Suprapubic skin (tissue), 4 donors: Measurements from ENCODE around the gene KDM4B. TPM values are rescaled to one million over a fixed set of nuclear protein-coding genes. Genes with fewer than 3 reads are reported as not detected.

Source experiments
- DNase-seq, 2 donors: peaks; one replicate each; pipeline ENCODE4 v3.0.0-alpha.2; 2019; ENCODE audit warnings: low spot score in 2 of 2
- H3K27ac ChIP-seq: fragments of 200-600 bp; sonication (generic); one replicate; pipeline ENCODE4 v1.5.1; 2019
- H3K27me3 ChIP-seq: fragments of 200-600 bp; sonication (generic); one replicate; pipeline ENCODE4 v1.5.1; 2019
- H3K36me3 ChIP-seq: fragments of 200-600 bp; sonication (generic); one replicate; pipeline ENCODE4 v1.5.1; 2019
- H3K4me1 ChIP-seq: fragments of 200-600 bp; sonication (generic); one replicate; pipeline ENCODE4 v1.5.1; 2019
- H3K4me3 ChIP-seq: fragments of 200-600 bp; sonication (generic); one replicate; pipeline ENCODE4 v1.5.1; 2019; ENCODE audit warnings: mild to moderate bottlenecking
- H3K9me3 ChIP-seq: fragments of 200-600 bp; sonication (generic); one replicate; pipeline ENCODE4 v1.5.1; 2019
- CTCF ChIP-seq, 2 donors: fragments of 200-600 bp in 1 of 2; fragments of 450-650 bp in 1 of 2; sonication (generic) in 1 of 2; IDR thresholded peaks; one replicate each; pipeline ENCODE4 v1.5.1; 2016 to 2019; ENCODE audit warnings: antibody characterized with exemption in 2 of 2, mild to moderate bottlenecking in 1 of 2, moderate library complexity in 1 of 2
- EP300 ChIP-seq: sonication (generic); formaldehyde crosslinking; IDR thresholded peaks from one replicate; pipeline ENCODE4 v1.6.1; 2017; ENCODE audit warnings: antibody characterized with exemption
- POLR2A ChIP-seq, 2 donors: fragments of 450-650 bp; IDR thresholded peaks; one replicate each; pipeline ENCODE4 v1.6.1; 2017; ENCODE audit warnings: antibody characterized with exemption in 2 of 2, mild to moderate bottlenecking in 2 of 2, moderate library complexity in 2 of 2
- POLR2AphosphoS5 ChIP-seq, 3 donors: sonication (generic); formaldehyde crosslinking; IDR thresholded peaks; one replicate each; pipeline ENCODE4 v1.6.1; 2017; ENCODE audit warnings: antibody characterized with exemption in 3 of 3
- WGBS: methylation state at CpG from one replicate; pipeline ENCODE4 v1.1.5; 2018; 5-methylcytosine and 5-hydroxymethylcytosine counted together
- total RNA-seq, 4 donors: library from RNA; depleted of rRNA; stranded (reverse); fragments of >200 nt; gene quantifications; one replicate each; pipeline ENCODE4 v1.1.0, GENCODE V29; 2016

The KDM4B gene
- total RNA-seq, 4 donors from 2014 or later: 34.2 to 82.7 (median 48.7) TPM

DNA sequence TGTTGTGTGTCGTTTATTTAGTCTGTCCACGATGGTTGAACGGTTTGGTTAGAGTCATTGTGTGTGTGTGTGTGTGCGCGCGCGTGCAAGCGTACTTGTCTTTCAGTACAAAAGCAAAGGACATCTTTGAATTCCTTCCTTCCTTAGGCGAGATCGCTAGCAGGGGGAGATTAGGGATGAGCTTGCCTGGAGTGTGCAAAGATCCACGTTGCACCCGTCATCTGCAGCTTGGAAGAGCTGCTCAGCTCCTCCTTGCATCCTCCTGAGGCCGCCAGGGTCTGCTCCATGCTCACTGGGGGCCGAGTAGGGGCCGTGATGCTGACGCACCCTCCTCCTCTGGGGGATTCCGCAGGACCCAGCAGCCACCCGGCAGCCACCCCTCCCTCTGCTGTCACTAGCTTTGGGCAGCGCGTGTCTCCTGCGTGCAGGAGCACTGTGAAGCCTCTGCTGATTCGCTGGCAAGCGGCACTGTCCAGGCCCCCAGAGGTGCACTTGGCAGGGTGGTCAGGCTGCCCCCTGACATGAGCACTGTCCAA lies 137.3 kb downstream of the KDM4B start:
- Histone ChIP-seq H3K9me3 (no peaks in the 10 kb centered on the region), H3K27ac (no peak overlapping the region), H3K27me3 (no peaks in the 10 kb centered on the region), H3K4me3 (no peak overlapping the region), H3K36me3 (peaks cover 41% of the 10 kb centered on the region), H3K4me1 (peaks cover 31% of the 10 kb centered on the region)
- DNase-seq: no peak
- WGBS: 93% methylated on average over 23 of the region's 23 CpGs
- TF ChIP-seq CTCF (IDR thresholded peaks at IDR 0.05) (no peak), POLR2A (IDR thresholded peaks at IDR 0.05) (no peak), POLR2AphosphoS5 (IDR thresholded peaks at IDR 0.05) (no peak), EP300 (no peak)

DNA sequence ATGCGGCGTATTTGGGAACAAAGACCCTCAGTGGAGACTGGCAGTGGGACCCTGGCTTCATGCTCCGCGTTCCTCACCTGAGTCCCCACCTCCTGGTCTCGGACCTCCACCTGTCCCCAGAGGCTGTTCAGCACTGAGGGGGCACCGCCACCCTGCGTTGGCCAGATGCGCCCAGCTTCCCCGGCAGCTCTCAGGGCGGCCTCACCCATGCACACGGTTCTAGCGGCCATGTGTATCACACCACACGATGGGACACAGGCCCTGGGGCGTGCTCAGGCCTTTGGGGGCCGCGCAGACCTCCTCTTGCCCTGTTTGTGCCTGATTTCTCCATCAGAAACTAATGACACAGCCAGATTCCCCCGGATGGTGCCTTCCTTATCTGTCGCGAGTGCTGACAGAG lies 138.1 kb downstream of the KDM4B start:
- no peak overlapping the region for H3K27ac ChIP-seq
- no peak for DNase-seq
- H3K36me3 ChIP-seq: peaks cover 47% of the 10 kb centered on the region
- no peak overlapping the region for H3K4me3 ChIP-seq
- H3K9me3 ChIP-seq: no peaks in the 10 kb centered on the region
- H3K4me1 ChIP-seq: peaks cover 31% of the 10 kb centered on the region
- no peaks in the 10 kb centered on the region for H3K27me3 ChIP-seq
- WGBS: 95% methylated on average over 15 of the region's 19 CpGs
- TF ChIP-seq POLR2A (IDR thresholded peaks at IDR 0.05) (no peak), POLR2AphosphoS5 (IDR thresholded peaks at IDR 0.05) (no peak), CTCF (IDR thresholded peaks at IDR 0.05) (no peak), EP300 (no peak)

DNA sequence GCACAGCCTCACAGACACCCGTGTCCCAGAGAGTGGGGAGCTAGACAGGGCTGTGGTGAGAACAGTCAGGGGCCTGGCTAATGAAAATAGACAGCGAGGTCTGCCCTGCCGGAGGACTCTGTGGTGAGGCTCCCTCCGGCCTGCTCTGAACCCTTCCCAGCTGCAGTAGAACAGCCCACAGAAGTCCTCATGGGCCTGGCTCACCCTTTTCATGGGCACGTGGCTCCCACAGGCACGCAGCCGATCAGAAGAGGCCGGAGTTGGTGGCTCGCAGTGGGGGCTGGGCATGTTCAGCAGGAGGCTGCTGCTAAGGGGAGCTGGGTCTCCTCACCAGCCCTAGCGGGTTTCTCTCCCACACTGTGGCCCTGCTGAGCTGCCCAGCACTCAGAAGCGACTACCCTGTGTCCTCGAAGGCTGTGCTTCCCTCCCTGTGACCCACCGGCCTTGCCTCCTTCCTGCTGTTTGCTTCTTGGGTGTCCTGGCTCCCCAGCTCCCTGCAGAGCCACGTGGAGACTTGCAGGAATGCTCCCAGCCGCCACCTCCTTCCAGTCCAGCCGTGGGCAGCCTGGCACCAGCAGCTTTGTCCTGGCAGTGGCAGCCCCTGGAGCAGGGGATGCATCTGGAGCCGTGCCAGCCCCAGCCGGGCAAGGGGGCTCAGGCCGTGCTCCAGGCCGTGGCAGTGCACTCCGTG lies 138.7 kb downstream of the KDM4B start:
- no peaks in the 10 kb centered on the region for H3K9me3 ChIP-seq
- whole genome bisulfite sequencing: 80% methylated on average over 7 of the region's 21 CpGs
- peaks cover 53% of the 10 kb centered on the region for H3K36me3 ChIP-seq
- no peak for DNase-seq
- H3K4me1 ChIP-seq: peaks cover 27% of the 10 kb centered on the region
- TF ChIP-seq CTCF (IDR thresholded peaks at IDR 0.05): no peak
- TF ChIP-seq POLR2A (IDR thresholded peaks at IDR 0.05): no peak
- no peak overlapping the region for H3K27ac ChIP-seq
- H3K4me3 ChIP-seq: no peak overlapping the region
- H3K27me3 ChIP-seq: no peaks in the 10 kb centered on the region

DNA sequence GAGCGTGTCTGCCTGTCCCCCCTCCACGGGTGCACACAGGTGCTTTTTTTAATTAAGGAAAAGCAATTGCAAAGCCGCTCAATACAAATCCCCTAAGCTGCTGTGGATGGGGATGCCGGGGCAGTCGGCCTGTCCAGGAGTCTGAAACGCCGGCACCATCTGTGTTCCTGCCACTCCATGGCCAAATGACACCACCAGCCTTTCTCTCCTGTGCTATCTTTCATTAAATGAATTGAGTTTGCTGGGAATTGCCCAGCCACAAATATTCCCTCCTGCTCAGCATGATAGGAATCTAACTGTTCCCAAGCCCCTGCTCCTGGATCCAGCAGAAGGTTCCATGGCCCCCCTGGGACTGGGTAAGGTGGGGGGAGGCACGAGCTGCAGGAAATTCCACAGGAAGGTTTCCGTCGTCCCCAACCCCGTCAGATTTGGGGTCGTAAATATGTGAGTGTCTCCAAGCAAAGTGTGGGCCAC lies 139.2 kb downstream of the KDM4B start:
- peaks cover 59% of the 10 kb centered on the region for H3K36me3 ChIP-seq
- 90% methylated on average over 12 of the region's 12 CpGs for WGBS
- TF ChIP-seq EP300: no peak
- no peak for TF ChIP-seq CTCF (IDR thresholded peaks at IDR 0.05)
- TF ChIP-seq POLR2AphosphoS5 (IDR thresholded peaks at IDR 0.05): no peak
- no peak for TF ChIP-seq POLR2A (IDR thresholded peaks at IDR 0.05)
- no peak for DNase-seq
- no peak overlapping the region for H3K27ac ChIP-seq
- H3K4me1 ChIP-seq: peaks cover 21% of the 10 kb centered on the region
- no peaks in the 10 kb centered on the region for H3K27me3 ChIP-seq
- H3K9me3 ChIP-seq: no peaks in the 10 kb centered on the region
- H3K4me3 ChIP-seq: no peak overlapping the region

GRCh38 chr19:5108866-5109265 lies 140.0 kb downstream of the KDM4B start:
- Histone ChIP-seq H3K4me3 (no peak overlapping the region), H3K4me1 (peaks cover 14% of the 10 kb centered on the region), H3K36me3 (peaks cover 63% of the 10 kb centered on the region), H3K27ac (no peak overlapping the region), H3K9me3 (no peaks in the 10 kb centered on the region), H3K27me3 (no peaks in the 10 kb centered on the region)
- 98% methylated on average over 13 of the region's 13 CpGs for WGBS
- no peak for TF ChIP-seq POLR2A (IDR thresholded peaks at IDR 0.05)
- TF ChIP-seq POLR2AphosphoS5 (IDR thresholded peaks at IDR 0.05): no peak
- no peak for TF ChIP-seq EP300
- no peak for TF ChIP-seq CTCF (IDR thresholded peaks at IDR 0.05)
- no peak for DNase-seq
